NCI-H748 (cell line): ENCODE measurements around the gene TLR8.
A peak's percentile ranks its signal among the peaks of the same experiment; 100 is the strongest.

Experiments
- DNase-seq: peaks from one replicate; lab custom pipeline; 2025; ENCODE audit not compliant: unreplicated experiment; lab: John Stamatoyannopoulos, UW

Gene TLR8

GRCh38 chrX:12945494-12945893, 39.1 kb downstream of the TLR8 start:
- no peak for DNase-seq

- no peak for DNase-seq
Observed at GRCh38 chrX:12946406-12946805, 40.0 kb downstream of the TLR8 start.

- DNase-seq, result peak; percentile 96
Observed at GRCh38 chrX:12946838-12947544, 40.6 kb downstream of the TLR8 start.

GRCh38 chrX:12947545-12948235, 41.3 kb downstream of the TLR8 start:
- peak; percentile 91 for DNase-seq

GRCh38 chrX:12948495-12948894, 42.1 kb downstream of the TLR8 start:
- peak; percentile 21 for DNase-seq

GRCh38 chrX:12949205-12949926, 42.9 kb downstream of the TLR8 start:
- DNase-seq, result no peak

GRCh38 chrX:12949927-12950656, 43.7 kb downstream of the TLR8 start:
- no peak for DNase-seq

- DNase-seq, result peak; percentile 35
Observed at GRCh38 chrX:12950851-12951594, 44.6 kb downstream of the TLR8 start.

- no peak for DNase-seq
Observed at GRCh38 chrX:12951595-12951975, 45.2 kb downstream of the TLR8 start.

- DNase-seq, result no peak
Observed at GRCh38 chrX:12953420-12953819, 47.0 kb downstream of the TLR8 start.

GRCh38 chrX:12954376-12954775, 48.0 kb downstream of the TLR8 start:
- no peak for DNase-seq

GRCh38 chrX:12954981-12955380, 48.6 kb downstream of the TLR8 start:
- no peak for DNase-seq

- DNase-seq, result no peak
Observed at GRCh38 chrX:12955882-12956703, 49.7 kb downstream of the TLR8 start.

GRCh38 chrX:12956704-12957534, 50.5 kb downstream of the TLR8 start:
- DNase-seq, result no peak

- no peak for DNase-seq
Observed at GRCh38 chrX:12958059-12958458, 51.6 kb downstream of the TLR8 start.

GRCh38 chrX:12958461-12958860, 52.0 kb downstream of the TLR8 start:
- no peak for DNase-seq

GRCh38 chrX:12961196-12961718, 54.8 kb downstream of the TLR8 start:
- no peak for DNase-seq

GRCh38 chrX:12962041-12962504, 55.7 kb downstream of the TLR8 start:
- DNase-seq, result no peak
